K562 (cell line): Measurements from ENCODE around the gene PHF14. TPM values are rescaled to one million over a fixed set of nuclear protein-coding genes. Genes with fewer than 3 reads are reported as not detected.

Experiments
- DIDO1 ChIP-seq: fragments of 450-650 bp; IDR thresholded peaks from 2 replicates; pipeline ENCODE4 v1.6.1; 2016; ENCODE audit warnings: low read depth, missing biosample characterization, missing genetic modification characterization
- ILF3 ChIP-seq: fragments of 450-650 bp; IDR thresholded peaks from 2 replicates; pipeline ENCODE4 v1.6.1; 2018; ENCODE audit warnings: antibody characterized with exemption, mild to moderate bottlenecking, moderate library complexity, borderline replicate concordance
- MTF1 ChIP-seq: fragments of 250-450 bp; sonication (Bioruptor Pico); IDR thresholded peaks from 2 replicates; pipeline ENCODE4 v1.9.0; 2021; ENCODE audit warnings: moderate library complexity, mild to moderate bottlenecking, inconsistent platforms, borderline replicate concordance
- PYGO2 ChIP-seq: fragments of 450-650 bp; IDR thresholded peaks from 2 replicates; pipeline ENCODE4 v1.6.1; 2016; ENCODE audit warnings: mild to moderate bottlenecking, missing genetic modification characterization, moderate library complexity, missing compliant biosample characterization
- SP2 ChIP-seq: IDR thresholded peaks from 2 replicates; pipeline ENCODE4 v1.6.1; 2011; ENCODE audit warnings: mild to moderate bottlenecking, low read depth, low read length, moderate library complexity; ENCODE audit not compliant: poor library complexity, severe bottlenecking; ENCODE audit errors: extremely low read depth
- ZNF165 ChIP-seq: fragments of 250-450 bp; sonication (Bioruptor Pico); IDR thresholded peaks from 2 replicates; pipeline ENCODE4 v1.4.0; 2020; ENCODE audit warnings: borderline replicate concordance
- ZNF830 ChIP-seq: fragments of 250-450 bp; sonication (Bioruptor Pico); IDR thresholded peaks from 2 replicates; pipeline ENCODE4 v1.5.0; 2021; ENCODE audit warnings: mild to moderate bottlenecking
- polyA plus RNA-seq, 8 experiments: library from polyadenylated mRNA; depleted of rRNA in 4 of 8; stranded (reverse) in 5 of 8; unstranded in 3 of 8; fragments of >200 nt; fragmentation: Nextera tagmentation in 2 of 8; fragmentation: Illumina TruSeq in 1 of 8; extraction: Ambion mirVana in 2 of 8; extraction: Trizol in 1 of 8; gene quantifications; 2 replicates each; pipeline versions ENCODE4 v1.2.1 to v1.2.3, GENCODE V29; 2011 to 2014; ENCODE audit warnings: inconsistent platforms in 1 of 8, missing spikeins in 1 of 8
- total RNA-seq, 7 experiments: library from RNA; depleted of rRNA in 6 of 7; stranded (reverse); fragments of >200 nt in 6 of 7; fragmentation: Illumina TruSeq in 2 of 7; extraction: Trizol in 2 of 7; gene quantifications; 2 replicates each; pipeline versions ENCODE4 v1.2.1 to v1.2.3, GENCODE V29; 2011 to 2021; ENCODE audit warnings: low replicate concordance in 1 of 7
- TF ChIP-seq, protein P1 (sequence below): fragments of 150-350 bp; conservative IDR thresholded peaks from 2 replicates; pipeline ENCODE4 v1.6.1; 2014; ENCODE audit warnings: low read length
- TF ChIP-seq, protein P2 (sequence below): fragments of 200-400 bp; formaldehyde crosslinking; IDR thresholded peaks from 2 replicates; pipeline ENCODE4 v1.6.1; 2017; ENCODE audit warnings: mild to moderate bottlenecking, low read depth, low read length, moderate library complexity
- TF ChIP-seq, protein P3 (sequence below), 2 experiments: fragments of 450-650 bp in 1 of 2; IDR thresholded peaks; 2 replicates each; pipeline ENCODE4 v1.6.1; 2011 to 2017; ENCODE audit warnings: low read depth in 2 of 2, antibody characterized with exemption in 1 of 2, borderline replicate concordance in 1 of 2, low read length in 1 of 2, mild to moderate bottlenecking in 1 of 2, mixed read lengths in 1 of 2; ENCODE audit not compliant: control insufficient read depth in 1 of 2

PHF14 gene
- total and polyA plus RNA-seq, 9 of the 15 experiments (the other 6 are each of a cell fraction or from before 2014, with no cell fraction given) = 27.5 to 67.6 (median 41.4) TPM

DNA sequence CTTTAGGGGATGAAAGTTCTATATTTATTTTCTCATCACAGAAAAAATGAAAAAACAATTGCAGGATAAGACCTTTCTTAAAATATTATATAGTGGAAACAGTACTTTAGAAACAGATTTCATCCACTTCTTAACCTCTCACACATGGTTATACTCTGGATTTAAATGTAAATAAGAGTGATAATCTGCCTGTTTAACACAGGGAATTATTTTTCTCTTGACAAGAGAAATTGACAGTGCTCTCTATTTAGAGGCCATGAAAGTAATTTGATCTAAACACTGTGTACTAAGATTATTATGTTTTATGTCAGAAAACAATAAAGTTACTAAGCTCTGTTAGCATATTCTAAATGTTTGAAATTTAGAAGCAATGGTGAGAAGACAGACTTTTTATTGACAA, 88.4 kb downstream of the PHF14 start (continued):
- TF ChIP-seq, protein P1, sequence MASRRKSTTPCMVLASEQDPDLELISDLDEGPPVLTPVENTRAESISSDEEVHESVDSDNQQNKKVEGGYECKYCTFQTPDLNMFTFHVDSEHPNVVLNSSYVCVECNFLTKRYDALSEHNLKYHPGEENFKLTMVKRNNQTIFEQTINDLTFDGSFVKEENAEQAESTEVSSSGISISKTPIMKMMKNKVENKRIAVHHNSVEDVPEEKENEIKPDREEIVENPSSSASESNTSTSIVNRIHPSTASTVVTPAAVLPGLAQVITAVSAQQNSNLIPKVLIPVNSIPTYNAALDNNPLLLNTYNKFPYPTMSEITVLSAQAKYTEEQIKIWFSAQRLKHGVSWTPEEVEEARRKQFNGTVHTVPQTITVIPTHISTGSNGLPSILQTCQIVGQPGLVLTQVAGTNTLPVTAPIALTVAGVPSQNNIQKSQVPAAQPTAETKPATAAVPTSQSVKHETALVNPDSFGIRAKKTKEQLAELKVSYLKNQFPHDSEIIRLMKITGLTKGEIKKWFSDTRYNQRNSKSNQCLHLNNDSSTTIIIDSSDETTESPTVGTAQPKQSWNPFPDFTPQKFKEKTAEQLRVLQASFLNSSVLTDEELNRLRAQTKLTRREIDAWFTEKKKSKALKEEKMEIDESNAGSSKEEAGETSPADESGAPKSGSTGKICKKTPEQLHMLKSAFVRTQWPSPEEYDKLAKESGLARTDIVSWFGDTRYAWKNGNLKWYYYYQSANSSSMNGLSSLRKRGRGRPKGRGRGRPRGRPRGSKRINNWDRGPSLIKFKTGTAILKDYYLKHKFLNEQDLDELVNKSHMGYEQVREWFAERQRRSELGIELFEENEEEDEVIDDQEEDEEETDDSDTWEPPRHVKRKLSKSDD = no peak
- TF ChIP-seq, protein P2, sequence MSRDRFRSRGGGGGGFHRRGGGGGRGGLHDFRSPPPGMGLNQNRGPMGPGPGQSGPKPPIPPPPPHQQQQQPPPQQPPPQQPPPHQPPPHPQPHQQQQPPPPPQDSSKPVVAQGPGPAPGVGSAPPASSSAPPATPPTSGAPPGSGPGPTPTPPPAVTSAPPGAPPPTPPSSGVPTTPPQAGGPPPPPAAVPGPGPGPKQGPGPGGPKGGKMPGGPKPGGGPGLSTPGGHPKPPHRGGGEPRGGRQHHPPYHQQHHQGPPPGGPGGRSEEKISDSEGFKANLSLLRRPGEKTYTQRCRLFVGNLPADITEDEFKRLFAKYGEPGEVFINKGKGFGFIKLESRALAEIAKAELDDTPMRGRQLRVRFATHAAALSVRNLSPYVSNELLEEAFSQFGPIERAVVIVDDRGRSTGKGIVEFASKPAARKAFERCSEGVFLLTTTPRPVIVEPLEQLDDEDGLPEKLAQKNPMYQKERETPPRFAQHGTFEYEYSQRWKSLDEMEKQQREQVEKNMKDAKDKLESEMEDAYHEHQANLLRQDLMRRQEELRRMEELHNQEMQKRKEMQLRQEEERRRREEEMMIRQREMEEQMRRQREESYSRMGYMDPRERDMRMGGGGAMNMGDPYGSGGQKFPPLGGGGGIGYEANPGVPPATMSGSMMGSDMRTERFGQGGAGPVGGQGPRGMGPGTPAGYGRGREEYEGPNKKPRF = no peak
- no peak for TF ChIP-seq ZNF830 (CRISPR knock-in tag)
- TF ChIP-seq, protein P3, sequence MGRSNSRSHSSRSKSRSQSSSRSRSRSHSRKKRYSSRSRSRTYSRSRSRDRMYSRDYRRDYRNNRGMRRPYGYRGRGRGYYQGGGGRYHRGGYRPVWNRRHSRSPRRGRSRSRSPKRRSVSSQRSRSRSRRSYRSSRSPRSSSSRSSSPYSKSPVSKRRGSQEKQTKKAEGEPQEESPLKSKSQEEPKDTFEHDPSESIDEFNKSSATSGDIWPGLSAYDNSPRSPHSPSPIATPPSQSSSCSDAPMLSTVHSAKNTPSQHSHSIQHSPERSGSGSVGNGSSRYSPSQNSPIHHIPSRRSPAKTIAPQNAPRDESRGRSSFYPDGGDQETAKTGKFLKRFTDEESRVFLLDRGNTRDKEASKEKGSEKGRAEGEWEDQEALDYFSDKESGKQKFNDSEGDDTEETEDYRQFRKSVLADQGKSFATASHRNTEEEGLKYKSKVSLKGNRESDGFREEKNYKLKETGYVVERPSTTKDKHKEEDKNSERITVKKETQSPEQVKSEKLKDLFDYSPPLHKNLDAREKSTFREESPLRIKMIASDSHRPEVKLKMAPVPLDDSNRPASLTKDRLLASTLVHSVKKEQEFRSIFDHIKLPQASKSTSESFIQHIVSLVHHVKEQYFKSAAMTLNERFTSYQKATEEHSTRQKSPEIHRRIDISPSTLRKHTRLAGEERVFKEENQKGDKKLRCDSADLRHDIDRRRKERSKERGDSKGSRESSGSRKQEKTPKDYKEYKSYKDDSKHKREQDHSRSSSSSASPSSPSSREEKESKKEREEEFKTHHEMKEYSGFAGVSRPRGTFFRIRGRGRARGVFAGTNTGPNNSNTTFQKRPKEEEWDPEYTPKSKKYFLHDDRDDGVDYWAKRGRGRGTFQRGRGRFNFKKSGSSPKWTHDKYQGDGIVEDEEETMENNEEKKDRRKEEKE (IDR thresholded peaks at IDR 0.05; ENCODE audit: borderline replicate concordance in 1 of 2, control insufficient read depth in 1 of 2, low read depth in 2 of 2, low read length in 1 of 2) = no peak
- no peak for TF ChIP-seq ZNF165 (CRISPR knock-in tag)
- no peak for TF ChIP-seq DIDO1
- TF ChIP-seq PYGO2 = no peak
- no peak for TF ChIP-seq SP2
- TF ChIP-seq ILF3 = no peak
- no peak for TF ChIP-seq MTF1 (CRISPR knock-in tag)
